Measurements from ENCODE around the gene DOK4.

DOK4 gene

DNA sequence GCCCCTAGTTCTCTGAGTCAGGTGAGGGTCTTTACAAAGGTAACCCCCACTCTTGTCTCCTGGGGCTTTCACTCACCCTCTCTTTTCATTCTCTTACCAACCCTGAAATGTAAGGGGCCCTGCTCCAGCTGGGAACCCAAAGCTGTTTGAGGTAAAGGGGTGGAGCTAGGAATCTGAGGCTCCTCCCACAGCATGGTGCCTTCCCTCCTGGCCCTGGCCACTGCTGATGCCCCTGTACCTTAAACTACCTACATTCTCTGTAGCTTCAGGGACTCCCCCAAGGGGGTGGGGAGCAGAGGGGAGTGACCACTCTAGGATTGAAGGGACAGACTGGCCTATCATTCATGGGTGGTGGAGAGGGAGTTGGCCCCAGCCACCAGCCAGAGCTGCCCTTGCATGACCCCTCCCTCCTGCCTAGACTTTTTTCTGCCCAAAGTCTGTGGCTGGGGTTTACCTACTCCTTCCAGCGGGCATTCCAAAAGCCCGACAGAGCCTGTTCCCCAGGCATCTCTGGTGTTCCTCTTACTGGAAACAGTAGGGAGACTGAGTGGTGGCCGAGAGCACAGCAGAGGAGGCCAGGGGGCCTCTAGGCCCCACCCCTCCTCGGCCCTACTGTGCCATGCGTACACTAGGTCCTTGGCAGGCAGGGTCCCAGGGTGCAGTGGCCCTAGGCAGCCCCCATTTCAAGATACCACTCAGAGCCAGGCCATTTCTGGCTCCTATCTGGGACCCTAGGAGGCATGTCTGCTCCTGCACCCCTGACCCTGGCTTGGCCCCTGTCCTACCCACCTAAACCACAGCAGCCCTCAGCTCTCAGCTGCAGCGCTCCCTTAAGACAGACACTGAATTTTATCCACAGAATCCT, 9.5 kb downstream of the DOK4 start:
- DNase-seq = no peak

- DNase-seq = peak; percentile 33
Observed at GRCh38 chr16:57475711-57476339, 10.5 kb downstream of the DOK4 start.

- no peak for DNase-seq
Observed at GRCh38 chr16:57474671-57475661, 11.3 kb downstream of the DOK4 start.

DNA sequence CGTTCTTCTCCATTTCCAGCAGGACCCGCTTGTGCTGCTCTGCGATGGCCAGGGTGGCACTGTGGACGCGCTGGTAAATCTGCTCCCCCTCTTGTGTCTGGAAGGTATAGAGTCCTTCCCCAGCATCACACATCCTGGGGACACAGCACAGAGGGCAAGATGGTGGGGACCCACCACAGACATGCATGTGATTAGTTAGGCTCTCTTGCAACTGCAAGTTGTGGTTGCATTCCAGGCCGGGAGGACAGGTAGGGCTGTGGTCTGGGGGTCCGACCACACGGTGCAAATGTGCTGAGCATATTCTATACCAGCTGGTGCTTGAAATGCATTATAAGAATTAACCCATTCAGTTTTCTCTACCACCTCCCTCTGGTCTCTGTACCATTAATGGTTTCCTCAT, 12.4 kb downstream of the DOK4 start:
- no peak for DNase-seq

GRCh38 chr16:57473176-57473840, 13.0 kb downstream of the DOK4 start:
- DNase-seq = no peak

- no peak for DNase-seq
Observed at GRCh38 chr16:57472665-57473060, 13.6 kb downstream of the DOK4 start.

GRCh38 chr16:57471852-57472664, 14.2 kb downstream of the DOK4 start:
- no peak for DNase-seq

DNA sequence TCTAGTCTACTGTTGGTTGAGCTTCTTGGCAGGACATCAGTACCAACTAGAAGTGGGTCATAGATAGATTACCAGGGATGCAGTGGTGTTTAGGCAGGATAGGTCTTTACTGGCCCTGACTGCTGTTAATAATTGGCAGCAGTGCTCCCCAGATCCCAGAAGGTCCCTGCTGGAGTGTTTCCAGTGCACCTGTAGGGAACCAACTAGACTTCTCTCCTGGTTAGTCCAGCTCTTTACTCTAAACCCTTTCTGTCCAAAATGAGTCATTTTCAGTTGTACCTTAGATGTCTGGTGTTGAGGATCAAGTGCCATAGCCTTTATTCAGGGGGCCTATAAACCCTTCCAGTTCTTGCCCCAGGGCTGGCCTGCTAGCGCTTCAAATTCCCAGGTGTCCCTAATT, 15.1 kb downstream of the DOK4 start:
- DNase-seq = no peak

- DNase-seq = no peak
Observed at GRCh38 chr16:57470711-57471110, 15.6 kb downstream of the DOK4 start.

- DNase-seq = no peak
Observed at GRCh38 chr16:57469917-57470470, 16.3 kb downstream of the DOK4 start.

GRCh38 chr16:57469046-57469445, 17.2 kb downstream of the DOK4 start:
- DNase-seq = no peak

GRCh38 chr16:57468346-57468745, 17.9 kb downstream of the DOK4 start:
- DNase-seq = no peak

DNA sequence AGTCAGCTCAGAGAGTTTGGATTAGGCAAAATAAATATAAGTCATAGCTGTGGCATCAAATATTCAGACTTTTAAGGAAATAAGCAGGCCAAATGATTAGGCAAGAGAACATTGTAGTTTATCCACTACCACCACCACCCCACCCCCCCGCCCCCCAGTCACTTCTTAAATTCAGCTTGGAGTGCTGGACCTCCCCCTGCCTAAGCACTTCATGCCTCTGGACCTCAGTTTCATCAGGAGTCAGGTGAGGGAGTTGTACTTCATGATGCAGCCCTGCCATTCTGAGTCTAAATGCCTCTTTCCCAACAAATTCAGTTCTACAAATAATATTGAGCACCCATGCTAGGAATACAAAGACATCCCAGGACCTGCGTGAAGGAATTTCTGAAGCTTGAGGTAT, 21.8 kb downstream of the DOK4 start:
- no peak for DNase-seq

- DNase-seq = no peak
Observed at GRCh38 chr16:57462978-57463362, 23.3 kb downstream of the DOK4 start.

GRCh38 chr16:57462209-57462977, 23.9 kb downstream of the DOK4 start, which contains the start of gene POLR2C:
Gene POLR2C, plus strand, starts transcription at chr16:57462679. Its CDS starts 46 bp downstream, at chr16:57462725.
- peak; percentile 60 for DNase-seq

GRCh38 chr16:57452021-57452420, 34.3 kb downstream of the DOK4 start:
- DNase-seq = no peak

DNA sequence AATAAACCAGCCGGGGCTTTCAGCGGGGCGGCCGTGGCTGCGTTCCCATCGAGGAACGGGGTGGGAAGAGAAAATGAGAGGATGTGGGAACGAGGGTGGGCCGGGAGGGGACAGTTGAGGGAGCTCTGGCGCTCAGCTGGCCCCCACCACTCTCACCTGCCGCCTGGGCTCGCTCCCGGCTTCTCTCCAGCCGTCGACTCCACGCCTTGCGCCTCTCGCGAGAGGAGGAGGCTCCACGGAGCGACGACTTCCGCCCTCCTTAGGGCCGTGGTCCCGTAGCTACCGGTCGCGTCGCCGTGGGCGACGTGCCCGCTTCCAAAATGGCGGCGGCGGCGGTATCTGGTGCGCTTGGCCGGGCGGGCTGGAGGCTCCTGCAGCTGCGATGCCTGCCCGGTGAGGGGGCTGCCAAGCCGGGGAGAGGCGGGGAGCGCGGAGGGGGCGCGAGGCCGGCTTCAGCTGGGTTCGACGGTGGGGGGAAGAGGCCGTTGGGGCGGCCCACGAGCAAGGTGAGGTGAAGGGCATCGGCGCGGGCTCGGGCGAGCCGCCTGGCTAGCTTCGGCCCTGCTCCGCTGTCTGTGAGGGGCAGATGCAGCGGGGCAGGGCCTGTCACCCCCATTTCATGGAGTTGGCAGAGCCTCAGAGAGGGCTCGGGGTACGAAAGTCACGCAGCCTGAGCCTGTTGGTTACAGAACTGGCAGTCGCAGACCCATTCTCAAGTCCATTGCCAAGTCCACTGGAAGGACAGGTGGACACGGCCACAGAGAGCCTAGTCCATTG, 38.9 kb downstream of the DOK4 start, which contains the start of the genes CIAPIN1 and COQ9:
CIAPIN1 (minus strand) TSS at position 200 of the 777 bp plus-strand sequence. CDS start 6,457 bp downstream, outside the sequence.
COQ9 (plus strand) TSS at position 294 of the 777 bp plus-strand sequence; CDS start at position 321, 27 bp downstream.
- peak; percentile 88 for DNase-seq

GRCh38 chr16:57446531-57447185, 39.6 kb downstream of the DOK4 start:
- peak; percentile 11 for DNase-seq

- no peak for DNase-seq
Observed at GRCh38 chr16:57445510-57445909, 40.8 kb downstream of the DOK4 start.

Measured in NCI-H2107 (cell line).